ENCODE data around the gene SSBP3.

GRCh38 chr1:54253480-54253879 is 152.7 kb downstream of the SSBP3 start:
- TF ChIP-seq CTCF (IDR thresholded peaks at IDR 0.05) (no peak), POLR2A (IDR thresholded peaks at IDR 0.05) (no peak)
